BJ (cell line): Measurements from ENCODE around the gene SORCS3. TPM values are rescaled to one million over a fixed set of nuclear protein-coding genes. Genes with fewer than 3 reads are reported as not detected.

Experiments
- CTCF ChIA-PET: fragments of 350-600 bp; formaldehyde crosslinking; extraction: SDS; loops from one replicate; lab custom pipeline; 2021; ENCODE audit warnings: antibody characterized with exemption, inconsistent platforms; lab: Yijun Ruan, JAX
- POLR2A ChIA-PET: fragments of 300-600 bp; sonication (Branson Sonifier 250); formaldehyde crosslinking; extraction: SDS; loops from one replicate; lab custom pipeline; 2021; ENCODE audit warnings: antibody characterized with exemption; lab: Charles Lee
- DNase-seq: peaks from one replicate; pipeline ENCODE4 v3.0.0-alpha.2; 2011; ENCODE audit warnings: low read depth
- H3K27me3 ChIP-seq: 2 replicates; pipeline ENCODE4 v1.6.0; 2011; ENCODE audit warnings: low read length; ENCODE audit not compliant: control insufficient read depth, insufficient read depth
- H3K36me3 ChIP-seq: 2 replicates; pipeline ENCODE4 v1.5.1; 2011; ENCODE audit warnings: low read length; ENCODE audit not compliant: control insufficient read depth, insufficient read depth
- H3K4me3 ChIP-seq: 2 replicates; pipeline ENCODE4 v1.5.1; 2011; ENCODE audit warnings: low read depth, mild to moderate bottlenecking, control low read depth, low read length
- CTCF ChIP-seq: IDR thresholded peaks from 2 replicates; pipeline ENCODE4 v1.5.1; 2011; ENCODE audit warnings: low read depth, mild to moderate bottlenecking, control low read depth, inconsistent platforms, low read length, moderate library complexity; ENCODE audit not compliant: insufficient read depth
- polyA plus RNA-seq: library from polyadenylated mRNA; depleted of rRNA; stranded (reverse); fragments of >200 nt; gene quantifications from 2 replicates; pipeline ENCODE4 v1.2.3, GENCODE V29; 2011

Gene SORCS3
- polyA plus RNA-seq, 1 experiment, result not detected

- H3K4me3 ChIP-seq, result no peak overlapping the region
- ChIA-PET POLR2A (no interaction called here), CTCF (interaction anchor here (1.0 kb wide), 1 partner anchor 12 kb away, joined by 3 read pairs; no protein-coding TSS in a partner anchor)
- H3K27me3 ChIP-seq, result no peaks in the 10 kb centered on the region
- no peak for TF ChIP-seq CTCF
- H3K36me3 ChIP-seq, result no peaks in the 10 kb centered on the region
- no peak for DNase-seq
Measured at GRCh38 chr10:104981995-104982394, 340.9 kb downstream of the SORCS3 start.

- Histone ChIP-seq H3K36me3 (no peaks in the 10 kb centered on the region), H3K4me3 (no peak overlapping the region), H3K27me3 (no peaks in the 10 kb centered on the region)
- ChIA-PET CTCF (no interaction called here), POLR2A (no interaction called here)
- no peak for TF ChIP-seq CTCF
- DNase-seq, result no peak
Measured at GRCh38 chr10:104988686-104989085, 347.6 kb downstream of the SORCS3 start.

- H3K36me3 ChIP-seq, result no peaks in the 10 kb centered on the region
- no peak overlapping the region for H3K4me3 ChIP-seq
- ChIA-PET CTCF (no interaction called here), POLR2A (no interaction called here)
- DNase-seq, result no peak
- H3K27me3 ChIP-seq, result no peaks in the 10 kb centered on the region
- no peak for TF ChIP-seq CTCF
Measured at GRCh38 chr10:104989880-104990279, 348.8 kb downstream of the SORCS3 start.

GRCh38 chr10:104993085-104993484 lies 352.0 kb downstream of the SORCS3 start:
- DNase-seq, result no peak
- no peaks in the 10 kb centered on the region for H3K27me3 ChIP-seq
- no peak for TF ChIP-seq CTCF
- no peaks in the 10 kb centered on the region for H3K36me3 ChIP-seq
- POLR2A ChIA-PET, result no interaction called here
- H3K4me3 ChIP-seq, result no peak overlapping the region
- CTCF ChIA-PET, result no interaction called here

- no peaks in the 10 kb centered on the region for H3K27me3 ChIP-seq
- ChIA-PET POLR2A (no interaction called here), CTCF (interaction anchor here (1.3 kb wide), 1 partner anchor 13 kb away, joined by 3 read pairs; no protein-coding TSS in a partner anchor)
- no peak for DNase-seq
- no peak overlapping the region for H3K4me3 ChIP-seq
- TF ChIP-seq CTCF, result no peak
- H3K36me3 ChIP-seq, result no peaks in the 10 kb centered on the region
Measured at GRCh38 chr10:105001269-105001668, 360.2 kb downstream of the SORCS3 start.
